NCI-H524 (cell line): ENCODE data around the gene CCDC138.

Experiments used
- DNase-seq, 2 experiments: peaks; one replicate each; lab custom pipeline; 2025; lab: John Stamatoyannopoulos, UW

The CCDC138 gene

GRCh38 chr2:108919571-108920373 is 133.2 kb downstream of the CCDC138 start:
- no peak for DNase-seq

- no peak for DNase-seq
Observed at GRCh38 chr2:108920686-108921085, 134.1 kb downstream of the CCDC138 start.

GRCh38 chr2:108921096-108922030 is 134.8 kb downstream of the CCDC138 start:
- DNase-seq, result no peak

DNA sequence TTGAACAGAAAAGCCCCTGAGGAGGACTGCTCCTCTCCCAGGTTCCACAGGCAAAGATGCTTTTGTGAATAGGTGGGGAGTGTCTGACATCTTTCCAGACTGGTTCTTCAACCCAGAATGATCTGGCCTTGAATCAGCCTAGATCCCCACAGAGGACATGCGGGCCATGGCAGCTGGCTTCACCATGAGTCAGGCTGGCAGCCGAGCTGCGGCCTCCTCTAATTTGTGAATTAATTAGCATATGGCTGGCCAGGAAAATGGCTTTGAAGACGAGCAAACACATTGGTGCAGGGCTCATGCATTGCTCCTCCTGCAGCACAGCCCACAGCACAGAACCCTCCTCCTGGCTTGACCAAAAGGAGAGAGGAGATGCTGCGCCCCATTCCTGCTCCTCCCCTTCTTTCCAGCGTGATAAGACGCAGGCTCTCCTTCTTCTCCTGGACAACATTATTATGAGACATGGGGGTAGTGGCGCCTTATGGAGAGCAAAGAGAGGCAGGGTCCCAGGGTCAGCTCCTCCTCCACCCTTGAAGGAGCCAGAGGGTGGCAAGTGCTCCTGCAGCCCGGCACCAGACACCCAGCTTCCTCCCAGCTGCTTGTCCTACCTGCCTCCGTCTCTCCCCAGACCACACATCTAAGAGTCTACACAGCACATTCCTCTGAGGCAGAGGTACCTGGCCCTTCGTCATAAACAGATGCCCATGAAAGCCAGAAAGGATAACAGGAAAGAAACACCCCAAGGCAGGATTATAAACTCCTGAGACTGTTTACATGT is 135.8 kb downstream of the CCDC138 start:
- DNase-seq, result peak in 1 of 2 experiments; percentile 32

DNA sequence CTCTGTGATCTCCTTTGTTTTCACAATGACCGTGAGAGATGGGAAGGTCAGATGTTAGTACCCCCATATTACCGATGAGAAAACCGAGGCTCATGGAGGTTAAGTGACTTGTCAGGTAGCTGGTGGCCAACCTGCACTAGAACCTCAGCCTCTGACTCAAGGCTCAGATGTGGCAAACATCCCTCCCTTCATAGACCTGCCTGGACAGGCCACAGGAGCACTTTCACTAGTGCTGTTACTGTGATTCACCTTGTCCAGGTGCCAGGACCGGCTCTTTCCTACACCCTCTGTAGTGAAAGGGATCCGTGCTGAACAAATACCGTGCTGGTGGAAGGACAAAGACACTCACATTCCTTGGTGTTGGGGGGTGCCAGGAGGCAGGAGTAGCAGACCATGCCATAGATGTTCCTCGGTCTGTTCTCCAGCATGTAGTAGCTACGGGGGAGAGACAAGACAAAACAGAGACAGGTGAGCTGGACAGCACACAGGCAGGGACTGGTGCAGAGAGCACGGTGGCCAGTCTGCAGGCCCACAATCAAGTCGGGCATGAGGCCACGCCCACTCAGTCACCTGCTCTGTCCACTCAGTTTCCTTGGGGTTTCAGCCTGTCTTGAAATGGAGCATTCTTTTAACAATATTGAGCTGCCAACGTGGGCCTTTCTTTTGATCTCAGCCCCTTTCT is 136.6 kb downstream of the CCDC138 start:
- DNase-seq, result no peak

GRCh38 chr2:108923736-108924579 is 137.4 kb downstream of the CCDC138 start:
- no peak for DNase-seq

DNA sequence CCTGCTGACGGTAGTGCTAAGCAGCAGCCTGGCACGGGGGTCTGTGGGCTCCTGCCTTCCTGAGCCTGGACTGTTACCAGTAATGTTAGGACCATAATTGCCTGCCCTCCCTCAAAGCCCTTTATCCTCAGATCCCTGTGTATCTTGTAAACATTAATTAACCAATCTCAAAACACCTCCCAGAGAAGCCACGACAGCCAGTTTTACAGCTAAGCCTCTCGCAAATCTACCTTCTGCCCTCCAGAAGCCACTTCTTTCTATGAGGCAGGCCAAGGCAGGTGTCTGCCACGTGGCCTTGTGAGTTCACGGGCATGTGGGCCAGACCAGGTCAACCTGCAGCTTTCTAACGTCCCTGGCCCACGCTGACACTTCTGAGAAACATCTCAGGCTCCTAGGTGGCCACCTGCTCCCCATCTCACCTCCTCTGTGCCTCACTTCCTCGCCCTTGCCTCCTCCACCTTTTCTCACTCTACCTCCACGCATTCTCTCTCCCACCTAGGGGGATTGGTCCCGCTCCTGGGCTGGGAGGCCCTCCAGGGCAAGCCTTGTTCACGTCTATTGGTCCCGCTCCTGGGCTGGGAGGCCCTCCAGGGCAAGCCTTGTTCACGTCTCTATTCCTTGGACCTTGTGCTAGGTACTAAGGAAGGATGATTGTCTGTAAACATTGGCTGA is 138.1 kb downstream of the CCDC138 start:
- DNase-seq, result no peak

DNA sequence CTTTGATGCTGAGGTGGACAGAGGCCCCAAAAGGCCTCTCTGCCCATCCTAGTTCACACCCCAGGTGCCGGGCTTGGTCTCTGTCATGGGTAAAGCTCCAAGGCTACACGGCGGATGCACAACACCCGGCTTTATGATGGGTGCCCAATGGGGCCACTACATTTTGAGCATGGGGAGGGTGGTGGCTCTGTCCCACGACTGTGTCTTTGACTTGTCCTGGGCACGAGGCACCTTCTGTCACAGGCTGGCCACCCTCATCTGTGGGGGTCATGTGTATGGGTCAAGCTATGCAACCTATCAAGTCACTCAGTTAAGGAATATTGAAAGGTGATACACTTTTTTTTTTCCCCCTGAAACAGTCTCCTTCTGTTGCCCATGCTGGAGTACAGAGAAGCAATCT is 138.7 kb downstream of the CCDC138 start:
- no peak for DNase-seq

DNA sequence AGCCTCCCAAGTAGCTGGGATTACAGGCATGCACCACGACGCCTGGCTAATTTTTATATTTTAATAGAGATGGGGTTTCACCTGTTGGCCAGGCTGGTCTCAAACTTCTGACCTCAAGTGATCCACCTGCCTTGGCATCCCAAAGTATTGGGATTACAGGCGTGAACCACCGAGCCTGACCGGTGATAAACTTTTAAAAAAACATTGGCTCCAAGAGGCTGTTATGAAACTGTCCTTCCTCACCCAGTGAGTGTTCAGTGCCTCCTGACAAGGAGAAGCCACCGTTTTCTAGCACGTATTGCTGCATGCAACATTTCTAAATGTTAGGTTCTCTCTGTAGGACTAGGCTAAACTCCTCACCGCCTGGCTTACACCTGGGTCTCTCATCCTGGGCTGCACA is 139.2 kb downstream of the CCDC138 start:
- DNase-seq, result no peak
